DMS114 treated with DMSO at 0.1 percent for 48 hours (cell line): Measurements from ENCODE around the gene MS4A8.
"Not testable (repeated sequence)": the region's sequence is repeated elsewhere in the genome, so short reads cannot be mapped to it uniquely, and the experiment has no call there.

Experiments
- DNase-seq: peaks from one replicate; lab custom pipeline; 2025; ENCODE audit not compliant: unreplicated experiment; lab: John Stamatoyannopoulos, UW

Gene MS4A8

DNA sequence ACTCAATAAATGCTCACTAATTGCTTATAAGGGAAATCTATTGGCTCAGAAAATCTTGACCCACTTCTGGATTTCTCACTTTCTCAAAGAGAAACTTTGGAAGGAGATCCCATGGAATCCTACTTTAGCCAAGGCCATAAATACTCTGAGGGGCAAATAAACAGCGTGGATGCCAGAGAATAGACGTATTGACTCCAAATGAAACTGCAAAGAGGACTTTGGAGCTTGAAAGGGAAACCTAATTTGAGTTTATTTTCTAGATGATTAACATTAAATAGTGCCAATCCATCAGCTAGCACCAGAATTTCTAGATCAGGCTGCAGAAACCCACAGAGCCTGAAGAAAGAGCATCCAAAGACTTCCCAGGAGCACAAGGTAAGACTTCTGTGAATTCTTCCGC, 25.0 kb downstream of the MS4A8 start, which contains the start of gene MS4A18:
Gene MS4A18, plus strand, starts transcription at position 301 of the 400 bp plus-strand sequence.
- no peak for DNase-seq

DNA sequence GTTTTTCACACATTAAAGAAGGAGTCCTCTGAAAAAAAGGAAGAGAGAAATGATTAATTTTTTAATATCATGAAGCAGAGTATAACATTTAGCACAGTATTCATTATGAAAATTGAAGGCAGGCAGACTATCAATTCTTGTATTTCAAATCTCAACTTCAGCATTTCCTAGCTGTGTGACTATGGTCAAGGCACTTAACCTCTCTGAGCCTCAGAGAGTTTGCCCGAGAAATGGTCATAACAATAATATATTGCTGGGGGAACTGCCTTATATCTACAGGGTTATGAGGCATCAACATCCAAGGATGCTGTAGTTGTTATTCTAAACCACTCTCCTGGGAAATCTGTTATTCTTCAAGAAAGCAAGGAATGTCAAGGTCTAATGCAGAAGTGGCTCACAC, 26.2 kb downstream of the MS4A8 start:
- DNase-seq: no peak

DNA sequence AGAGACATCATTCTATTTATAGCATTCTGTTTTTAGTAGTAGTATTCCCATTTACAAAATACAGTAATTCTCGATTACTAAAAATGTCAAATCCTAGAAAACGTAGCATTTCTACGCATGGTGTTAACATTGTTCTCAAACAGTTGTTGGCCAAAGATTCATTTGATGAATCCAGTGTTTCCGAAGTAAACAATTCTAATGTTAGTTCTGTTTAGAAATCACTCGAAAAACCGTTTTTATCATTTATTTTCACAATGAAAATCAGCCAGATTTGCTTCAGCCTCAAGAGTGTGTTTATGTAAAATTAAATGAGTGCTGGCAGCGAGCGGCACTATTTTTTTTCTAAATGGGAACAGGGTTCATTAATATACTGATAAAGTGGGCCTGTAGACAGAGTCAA, 32.2 kb downstream of the MS4A8 start:
- DNase-seq: no peak

DNA sequence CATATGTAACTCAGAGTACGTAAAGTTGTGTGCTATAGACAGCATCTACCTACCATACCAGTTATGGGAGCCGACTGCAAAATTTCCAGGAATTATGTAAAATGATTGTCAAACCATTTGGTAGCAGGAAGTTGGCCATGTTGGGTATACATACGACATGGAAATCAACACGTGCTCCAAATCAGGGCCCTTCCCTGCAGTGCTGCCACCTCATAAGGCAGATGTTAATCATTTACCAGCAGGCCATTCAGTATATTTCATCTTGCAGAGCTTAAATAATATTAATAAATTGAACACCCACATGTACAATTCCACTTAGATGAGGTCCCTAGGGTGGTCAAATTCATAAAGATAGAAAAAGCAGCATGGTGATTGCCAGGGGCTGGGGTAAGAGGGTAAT, 34.9 kb downstream of the MS4A8 start:
- DNase-seq: no peak

DNA sequence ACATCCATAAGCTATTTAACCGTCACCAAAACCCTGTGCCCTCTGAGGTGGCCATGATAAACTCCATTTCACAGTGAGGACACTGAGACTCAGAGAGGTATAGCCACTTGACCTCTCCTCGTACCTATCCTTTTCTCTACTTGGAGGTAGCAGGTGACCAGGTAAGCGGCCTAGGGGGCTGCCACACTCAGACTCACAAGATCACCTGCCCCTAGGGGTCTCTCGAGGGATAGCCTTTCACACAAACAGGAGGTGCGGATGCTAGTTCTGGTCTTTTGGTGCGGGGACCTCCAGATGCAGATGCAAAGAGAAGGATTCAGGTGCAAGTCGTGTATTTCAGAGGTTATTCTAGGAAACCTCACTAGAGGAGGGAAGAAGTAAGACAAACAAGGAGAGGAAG, 39.7 kb downstream of the MS4A8 start:
- DNase-seq: no peak

DNA sequence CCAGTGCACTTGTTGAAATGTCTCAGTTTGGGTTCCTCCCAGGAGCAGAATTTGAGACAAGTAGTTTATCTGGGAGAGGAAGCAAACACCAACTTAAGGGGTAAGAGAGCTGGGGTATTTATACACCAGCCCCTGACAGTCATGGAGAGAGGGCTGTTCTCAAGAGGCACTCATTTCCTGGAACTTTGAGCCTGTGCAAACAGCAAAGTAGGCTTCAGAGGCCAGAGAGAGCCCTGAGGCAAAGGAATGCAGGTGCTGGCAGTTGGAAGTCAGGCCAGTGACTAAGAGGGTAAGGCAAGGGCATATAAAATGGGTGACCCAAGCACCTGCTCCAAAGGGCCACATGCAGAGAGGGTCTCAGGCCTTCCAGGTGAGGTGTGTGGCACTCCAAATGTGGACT, 41.2 kb downstream of the MS4A8 start:
- no peak for DNase-seq

DNA sequence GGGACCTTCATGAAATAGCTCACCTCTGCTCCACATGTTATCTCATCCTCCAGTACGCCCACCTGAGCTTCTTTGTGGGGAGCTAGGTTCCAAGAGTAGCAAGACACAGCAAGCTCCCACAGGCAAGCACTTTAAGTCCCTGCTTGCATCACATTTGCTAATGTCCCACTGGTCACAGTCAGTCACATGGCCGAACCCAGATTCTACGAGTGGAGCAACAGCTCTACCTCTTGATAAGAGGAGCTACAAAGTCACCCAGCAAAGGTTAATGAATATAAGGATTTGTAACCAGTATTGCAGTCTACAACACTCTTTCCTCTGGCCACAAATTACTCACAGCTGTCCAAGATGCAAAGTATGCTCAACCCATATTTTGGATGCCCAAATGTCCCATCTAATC, 42.0 kb downstream of the MS4A8 start:
- no peak for DNase-seq

DNA sequence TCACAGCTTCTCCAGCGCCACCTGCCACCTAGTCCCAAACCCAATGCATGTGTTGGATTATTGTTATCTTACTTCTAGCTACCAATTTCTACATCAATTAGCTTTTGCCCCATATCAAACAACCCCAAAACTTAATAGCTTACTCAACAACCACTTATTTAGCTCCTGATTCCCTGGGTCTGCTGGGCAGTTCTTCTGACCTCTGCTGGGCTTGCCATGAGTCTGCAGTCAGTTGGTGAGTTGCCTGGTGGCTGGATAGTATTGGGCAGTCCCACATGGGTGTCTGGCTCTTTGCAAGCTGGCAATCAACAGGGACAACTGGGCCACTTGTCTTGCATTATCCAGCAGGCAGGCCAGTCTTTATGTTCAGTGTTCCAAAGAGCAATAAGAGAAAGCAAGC, 43.6 kb downstream of the MS4A8 start:
- DNase-seq: no peak

DNA sequence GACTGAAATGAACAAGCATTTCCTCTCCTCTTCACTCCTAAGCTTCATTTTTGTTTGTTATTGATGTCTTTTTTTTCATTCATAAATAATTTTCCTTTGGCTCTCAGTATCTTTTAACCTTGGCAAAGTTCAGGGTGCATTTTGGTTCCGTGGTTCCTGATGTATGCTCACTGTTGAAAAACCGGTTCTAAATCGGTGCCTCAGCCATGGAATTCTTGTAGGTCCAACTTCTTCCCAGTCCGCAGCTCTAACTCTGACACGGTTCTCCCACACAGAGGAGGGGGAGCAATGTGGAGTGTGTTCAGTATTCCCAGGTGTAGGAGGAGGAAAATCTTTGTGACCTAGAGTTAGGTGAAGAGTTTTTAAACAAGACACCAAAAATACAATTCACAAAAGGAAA, 44.7 kb downstream of the MS4A8 start:
- DNase-seq: no peak

DNA sequence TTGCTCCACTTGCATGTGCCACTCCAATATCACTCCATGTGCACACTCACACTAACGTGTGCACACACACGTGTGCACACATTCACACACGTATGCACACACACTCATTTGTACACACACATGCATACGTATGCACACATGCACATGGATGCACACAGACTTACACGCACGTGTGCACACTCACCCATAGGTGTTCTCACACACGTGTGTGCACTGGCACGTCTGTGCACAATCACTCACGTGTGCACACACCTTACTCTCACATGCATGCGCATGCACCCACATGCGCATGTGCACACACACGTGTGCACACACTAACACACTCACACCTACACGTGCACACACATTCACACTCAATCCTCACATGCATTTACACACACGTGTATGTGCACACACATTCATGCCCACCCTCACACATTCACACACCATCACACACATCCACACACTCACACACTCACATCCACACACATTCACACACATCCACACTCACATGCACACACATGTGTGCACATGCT, 48.0 kb downstream of the MS4A8 start:
- no peak for DNase-seq

DNA sequence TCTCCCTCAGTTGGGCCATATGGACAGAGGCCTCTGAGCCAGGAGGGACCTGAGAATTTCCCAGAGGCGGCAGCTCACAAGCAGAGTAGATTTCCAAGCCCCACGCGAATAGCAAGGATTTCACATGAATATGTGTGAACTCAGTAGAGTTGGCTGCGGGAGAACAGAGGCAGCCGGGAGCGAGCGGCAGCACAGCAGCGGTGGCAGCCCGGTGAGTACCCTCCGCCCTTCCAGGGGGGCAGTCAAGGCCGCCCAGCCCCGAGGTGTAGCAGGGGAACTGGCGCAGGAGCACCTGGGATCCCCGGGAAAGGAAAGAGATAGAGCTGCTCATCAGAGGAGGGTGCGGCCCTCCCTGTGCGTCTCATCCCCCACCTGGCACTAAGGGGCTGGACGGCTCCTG, 48.8 kb downstream of the MS4A8 start:
- no peak for DNase-seq

DNA sequence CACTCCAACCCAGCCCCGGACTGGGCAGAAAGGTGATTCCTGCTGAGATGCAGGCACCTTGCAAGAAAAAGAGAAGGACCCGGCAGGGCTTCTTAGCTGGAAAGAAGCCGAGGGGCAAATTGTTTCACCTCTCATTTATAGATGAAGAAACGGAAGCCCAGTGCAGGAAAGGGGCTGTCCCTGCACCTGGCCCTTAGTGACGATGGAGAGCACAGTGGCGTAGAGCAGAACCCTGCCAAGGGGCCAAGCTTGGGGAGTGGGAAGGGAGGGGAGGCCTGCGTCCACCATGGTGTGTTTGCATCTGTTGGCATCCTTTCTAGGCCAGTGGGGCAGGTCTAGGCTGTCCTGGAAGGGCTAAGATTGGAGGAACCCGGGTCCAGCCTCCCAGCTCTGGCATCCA, 49.4 kb downstream of the MS4A8 start:
- DNase-seq: no peak

DNA sequence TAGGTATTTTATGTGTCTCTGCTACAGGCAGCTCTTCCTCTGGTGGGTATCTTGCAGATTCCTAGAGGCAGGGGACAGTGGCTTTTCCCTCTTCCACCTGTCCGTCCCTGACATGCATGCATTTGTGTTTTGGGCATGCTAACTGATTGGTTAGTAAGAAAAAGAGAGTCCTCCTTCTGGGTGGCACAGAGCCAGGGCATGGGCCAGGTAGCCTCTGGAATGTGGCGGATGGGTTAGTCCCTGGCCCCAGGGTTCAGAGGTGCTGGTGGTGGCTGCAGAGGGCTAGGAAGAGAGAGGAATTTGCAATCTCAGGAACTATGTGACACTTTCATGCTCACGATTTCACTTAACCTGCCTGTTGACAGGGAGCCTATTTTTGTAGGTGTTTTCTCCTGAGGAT, 51.5 kb downstream of the MS4A8 start:
- DNase-seq: no peak

DNA sequence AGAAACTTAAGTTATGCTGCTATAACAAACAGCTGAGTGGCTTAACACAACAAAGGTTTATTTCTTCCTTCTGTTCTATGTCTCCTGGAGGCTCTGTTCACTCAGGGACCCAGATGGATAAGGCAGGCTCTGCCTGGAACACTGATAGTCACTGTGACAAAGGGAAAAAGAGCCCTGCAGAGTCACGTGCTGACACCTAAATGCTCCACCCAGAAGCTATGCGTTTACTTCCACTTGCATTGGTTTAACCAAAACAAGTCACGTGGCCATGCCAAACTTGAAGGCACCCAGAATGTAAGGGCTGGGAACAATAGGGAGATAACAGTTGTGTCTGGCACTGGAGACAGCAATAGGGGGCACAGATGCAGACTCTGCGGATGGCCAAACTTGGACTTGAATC, 53.9 kb downstream of the MS4A8 start:
- DNase-seq: no peak

DNA sequence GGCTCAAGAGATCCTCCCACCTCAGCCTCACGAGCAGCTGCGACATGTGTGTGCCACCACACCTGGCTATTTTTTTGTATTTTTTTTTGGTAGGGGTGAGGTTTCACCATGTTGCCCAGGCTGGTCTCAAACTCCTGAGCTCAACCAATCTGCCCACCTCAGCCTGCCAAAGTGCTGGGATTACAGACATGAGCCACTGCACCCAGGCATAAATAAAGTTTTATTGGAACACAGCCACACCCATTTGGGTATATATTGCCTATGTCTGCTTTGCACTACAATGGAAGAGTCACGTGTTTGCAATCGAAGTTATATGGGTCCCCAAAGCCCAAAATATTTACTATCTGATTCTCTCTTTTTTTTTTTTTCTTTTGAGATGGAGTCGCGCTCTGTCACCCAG, 55.5 kb downstream of the MS4A8 start:
- no peak for DNase-seq

DNA sequence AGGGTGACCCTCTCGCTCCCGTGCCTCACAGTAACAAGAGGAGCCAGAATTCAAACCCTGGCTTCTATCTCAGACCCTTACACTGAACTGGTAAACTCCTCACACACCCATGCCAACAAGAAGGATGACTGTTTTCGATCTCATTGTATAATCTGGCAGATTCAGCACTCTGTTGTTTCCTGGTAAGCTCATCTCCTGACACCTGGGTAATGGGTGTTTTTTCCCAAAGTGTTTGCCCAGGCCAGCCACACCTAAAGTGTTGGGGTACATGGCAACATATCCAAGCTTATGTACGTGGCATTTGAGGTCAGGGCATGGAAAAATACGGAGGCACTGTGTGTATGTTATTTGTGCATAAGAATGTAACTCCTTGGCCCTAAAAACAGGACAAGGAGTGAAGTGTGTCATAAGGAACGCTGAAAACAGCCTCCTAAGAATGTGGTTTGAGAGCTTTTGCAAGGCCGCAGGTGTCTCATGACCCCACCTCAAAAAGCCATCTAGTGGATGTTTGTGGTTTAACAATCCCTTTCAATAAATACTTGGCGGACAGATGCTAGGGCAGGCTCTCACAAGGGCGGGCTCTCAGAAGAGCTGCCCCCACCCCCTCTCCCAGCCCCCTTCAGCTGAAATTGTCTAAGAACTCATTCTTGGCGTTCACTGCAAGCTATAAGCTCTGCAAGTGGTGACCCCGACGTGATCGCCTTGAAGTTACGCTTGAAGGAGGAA, 57.1 kb downstream of the MS4A8 start, which contains the start of gene MS4A15:
Gene MS4A15, plus strand, starts transcription at position 561 of the 726 bp plus-strand sequence. CDS start 6,867 bp downstream, outside the sequence.
- DNase-seq: peak; percentile 18

DNA sequence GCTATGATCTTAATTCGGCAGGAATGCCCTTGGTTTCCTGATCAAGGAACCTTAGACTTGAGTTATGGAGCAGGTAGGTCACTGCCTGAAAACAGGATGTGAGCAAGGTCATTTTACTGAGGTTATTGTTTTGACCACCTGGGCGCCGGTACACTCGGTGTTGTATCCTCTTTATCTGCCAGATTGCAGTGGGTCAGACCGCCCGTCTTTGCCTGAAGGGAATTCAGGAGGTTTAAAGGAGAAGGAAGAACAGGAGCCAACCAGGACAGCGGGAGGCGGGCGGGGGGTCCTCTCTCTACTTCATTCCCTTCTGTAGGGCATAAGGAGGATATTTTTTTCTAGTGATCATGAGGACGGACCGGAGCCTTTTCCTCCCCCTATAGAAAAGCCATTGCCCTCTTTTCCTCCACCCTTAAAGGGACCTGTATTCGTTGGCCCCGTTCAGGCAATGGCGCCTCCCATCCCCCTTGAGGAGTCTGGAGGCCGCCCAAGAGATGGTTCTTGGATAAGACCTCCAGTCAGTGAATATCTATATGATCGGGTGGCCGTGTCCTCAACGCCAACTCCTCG, 57.9 kb downstream of the MS4A8 start:
- no peak for DNase-seq

DNA sequence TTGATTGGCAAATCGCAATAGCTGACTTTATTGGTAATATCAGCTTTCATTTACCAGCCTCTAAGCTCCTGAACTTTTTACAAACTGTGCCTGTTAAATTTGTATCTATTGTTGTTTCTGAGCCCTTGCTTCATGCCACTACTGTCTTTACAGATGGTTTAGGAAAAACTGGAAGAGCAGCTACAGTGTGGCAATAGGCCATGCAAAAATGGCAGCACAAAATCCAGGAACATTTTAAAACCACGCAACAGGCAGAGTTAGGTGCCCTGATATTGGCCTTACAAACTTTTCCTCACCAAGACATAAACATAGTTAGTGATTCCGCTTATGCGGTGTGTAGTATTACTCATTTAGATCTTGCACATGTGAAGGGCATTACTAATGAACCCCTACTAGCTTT, 59.3 kb downstream of the MS4A8 start:
- DNase-seq: not testable (repeated sequence)

DNA sequence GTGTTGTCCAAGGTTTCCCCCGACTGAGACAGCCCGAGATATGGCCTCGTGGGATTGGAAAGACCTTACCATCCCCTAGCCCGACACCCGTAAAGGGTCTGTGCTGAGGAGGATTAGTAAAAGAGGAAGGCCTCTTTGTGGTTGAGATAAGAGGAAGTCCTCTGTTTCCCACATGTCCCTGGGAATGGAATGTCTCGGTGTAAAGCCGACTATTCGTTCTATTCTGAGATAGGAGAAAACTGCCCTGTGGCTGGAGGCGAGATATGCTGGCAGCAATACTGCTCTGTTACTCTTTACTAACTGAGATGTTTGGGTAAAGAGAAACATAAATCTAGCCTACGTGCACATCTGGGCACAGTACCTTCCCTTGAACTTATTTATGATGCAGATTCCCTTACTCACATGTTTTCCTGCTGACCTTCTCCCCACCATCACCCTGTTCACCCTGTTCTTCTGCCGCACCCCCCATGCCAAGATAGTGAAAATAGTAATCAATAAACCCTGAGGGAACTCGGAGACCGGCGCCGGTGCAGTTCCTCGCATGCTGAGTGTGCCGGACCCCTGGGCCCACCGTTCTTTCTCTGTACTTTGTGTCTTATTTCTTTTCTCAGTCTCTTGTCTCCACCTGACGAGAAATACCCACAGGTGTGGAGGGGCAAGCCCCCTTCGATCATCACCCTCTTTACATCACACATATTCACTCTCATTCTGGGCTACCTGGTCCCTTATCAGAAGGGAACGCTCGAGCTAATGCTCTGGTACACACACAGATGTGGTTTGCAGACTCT, 60.2 kb downstream of the MS4A8 start:
- not testable (repeated sequence) for DNase-seq

DNA sequence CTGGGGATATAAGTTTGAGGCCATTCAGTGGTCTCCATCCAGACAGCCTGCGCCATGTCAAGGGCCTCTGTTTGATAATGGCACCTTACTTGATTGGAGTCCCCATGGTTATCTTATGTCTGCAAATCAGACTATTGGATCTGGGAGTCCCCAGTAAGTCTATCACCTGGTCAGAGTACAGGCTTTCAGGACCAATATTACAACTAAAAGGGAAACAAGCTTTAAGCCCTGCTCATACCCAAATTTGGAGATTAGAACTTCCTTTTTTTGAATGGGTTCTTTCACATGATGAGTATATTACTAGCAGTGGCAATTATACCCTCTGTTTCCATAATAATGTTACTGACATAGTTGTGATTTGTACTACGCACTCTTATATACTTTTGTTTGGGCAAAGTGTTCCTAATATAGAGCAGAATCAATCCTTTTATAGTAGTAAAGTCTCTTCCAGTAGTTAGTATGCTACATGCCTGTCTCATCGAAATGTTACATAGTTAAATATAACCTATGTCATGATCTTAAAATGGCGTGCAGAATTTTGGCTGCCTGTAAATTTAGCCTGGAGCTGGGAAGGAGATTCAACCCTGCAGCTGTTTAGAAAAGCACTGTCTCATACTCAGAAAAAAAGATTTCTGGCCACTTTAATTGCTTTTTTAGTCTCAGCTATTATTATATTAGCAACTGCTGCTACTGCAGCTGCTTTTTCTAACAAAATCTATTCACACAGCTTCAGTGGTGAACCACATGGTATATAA, 62.2 kb downstream of the MS4A8 start:
- DNase-seq: no peak
